Omental fat pad (tissue), 4 donors: ENCODE results near the gene CHST13. TPM values are rescaled to one million over a fixed set of nuclear protein-coding genes. Genes with fewer than 3 reads are reported as not detected.
A peak's percentile ranks its signal among the peaks of the same experiment; 100 is the strongest.

Source experiments
- ATAC-seq: fragments of 150-250 bp; one replicate; pipeline ENCODE4 v1.9.1; 2016; ENCODE audit warnings: mild to moderate bottlenecking, moderate library complexity; ENCODE audit not compliant: low FRiP score
- DNase-seq: peaks from one replicate; pipeline ENCODE4 v3.0.0-alpha.2; 2019; ENCODE audit warnings: low spot score
- total RNA-seq, 4 donors: library from RNA; depleted of rRNA; stranded (reverse); fragments of >200 nt; gene quantifications; one replicate each; pipeline ENCODE4 v1.1.0, GENCODE V29; 2016
- TF ChIP-seq, protein P1 (sequence below), 3 donors: fragments of 450-650 bp; IDR thresholded peaks; one replicate each; pipeline ENCODE4 v1.5.1; 2016 to 2017; ENCODE audit warnings: antibody characterized with exemption in 3 of 3, mild to moderate bottlenecking in 3 of 3, moderate library complexity in 2 of 3

Gene CHST13
- total RNA-seq, 4 donors from 2014 or later = 0.46 to 2.3 (median 1.7) TPM; not detected in 1

DNA sequence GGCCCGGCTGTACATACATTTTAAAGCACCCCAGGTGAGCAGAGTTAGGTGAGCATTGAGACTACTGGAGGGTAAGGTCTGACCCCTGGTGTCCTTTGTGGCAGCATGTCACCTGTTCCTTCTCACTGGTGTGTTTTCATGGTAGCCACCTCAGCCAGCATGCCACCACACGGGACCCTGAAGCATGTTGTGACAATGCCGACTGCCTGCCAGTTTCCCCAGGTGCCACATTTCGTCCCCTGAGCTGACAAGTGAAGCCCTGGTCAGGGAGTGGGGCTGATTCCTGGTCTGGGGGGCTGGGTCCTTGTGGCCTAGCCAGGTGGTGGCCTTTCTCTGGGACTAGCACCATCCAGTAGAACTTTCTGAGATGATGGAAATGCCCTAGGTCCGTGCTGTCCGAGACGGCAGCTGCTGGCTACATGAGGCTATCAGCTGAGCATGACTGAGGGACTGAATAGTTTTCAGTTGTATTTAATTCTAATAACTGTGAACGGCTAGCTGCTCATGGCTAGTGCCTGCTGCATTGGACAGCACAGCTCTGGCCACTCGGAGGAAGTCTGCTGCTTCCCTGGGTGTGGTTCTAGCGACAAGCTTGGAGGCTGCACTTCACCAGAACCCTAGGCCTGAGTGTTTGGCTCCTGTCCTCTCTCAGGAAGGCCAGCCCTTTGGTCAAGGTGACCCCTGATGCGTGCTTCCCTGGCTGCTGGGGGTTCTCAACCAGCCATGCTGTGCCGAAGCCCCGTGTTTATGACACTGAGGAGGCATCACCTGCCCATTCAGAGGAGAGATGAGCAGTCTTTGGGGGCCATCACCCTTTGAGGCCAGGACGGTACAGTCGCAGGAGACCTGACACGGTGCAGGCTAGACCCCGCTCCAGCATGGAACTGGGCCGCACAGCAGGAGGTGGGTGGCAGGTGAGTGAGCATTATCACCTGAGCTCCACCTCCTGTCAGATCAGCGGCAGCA is 30.9 kb downstream of the CHST13 start:
- no peak for ATAC-seq
- peak; percentile 13 for DNase-seq
- TF ChIP-seq, protein P1, sequence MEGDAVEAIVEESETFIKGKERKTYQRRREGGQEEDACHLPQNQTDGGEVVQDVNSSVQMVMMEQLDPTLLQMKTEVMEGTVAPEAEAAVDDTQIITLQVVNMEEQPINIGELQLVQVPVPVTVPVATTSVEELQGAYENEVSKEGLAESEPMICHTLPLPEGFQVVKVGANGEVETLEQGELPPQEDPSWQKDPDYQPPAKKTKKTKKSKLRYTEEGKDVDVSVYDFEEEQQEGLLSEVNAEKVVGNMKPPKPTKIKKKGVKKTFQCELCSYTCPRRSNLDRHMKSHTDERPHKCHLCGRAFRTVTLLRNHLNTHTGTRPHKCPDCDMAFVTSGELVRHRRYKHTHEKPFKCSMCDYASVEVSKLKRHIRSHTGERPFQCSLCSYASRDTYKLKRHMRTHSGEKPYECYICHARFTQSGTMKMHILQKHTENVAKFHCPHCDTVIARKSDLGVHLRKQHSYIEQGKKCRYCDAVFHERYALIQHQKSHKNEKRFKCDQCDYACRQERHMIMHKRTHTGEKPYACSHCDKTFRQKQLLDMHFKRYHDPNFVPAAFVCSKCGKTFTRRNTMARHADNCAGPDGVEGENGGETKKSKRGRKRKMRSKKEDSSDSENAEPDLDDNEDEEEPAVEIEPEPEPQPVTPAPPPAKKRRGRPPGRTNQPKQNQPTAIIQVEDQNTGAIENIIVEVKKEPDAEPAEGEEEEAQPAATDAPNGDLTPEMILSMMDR (IDR thresholded peaks at IDR 0.05) = no peak

DNA sequence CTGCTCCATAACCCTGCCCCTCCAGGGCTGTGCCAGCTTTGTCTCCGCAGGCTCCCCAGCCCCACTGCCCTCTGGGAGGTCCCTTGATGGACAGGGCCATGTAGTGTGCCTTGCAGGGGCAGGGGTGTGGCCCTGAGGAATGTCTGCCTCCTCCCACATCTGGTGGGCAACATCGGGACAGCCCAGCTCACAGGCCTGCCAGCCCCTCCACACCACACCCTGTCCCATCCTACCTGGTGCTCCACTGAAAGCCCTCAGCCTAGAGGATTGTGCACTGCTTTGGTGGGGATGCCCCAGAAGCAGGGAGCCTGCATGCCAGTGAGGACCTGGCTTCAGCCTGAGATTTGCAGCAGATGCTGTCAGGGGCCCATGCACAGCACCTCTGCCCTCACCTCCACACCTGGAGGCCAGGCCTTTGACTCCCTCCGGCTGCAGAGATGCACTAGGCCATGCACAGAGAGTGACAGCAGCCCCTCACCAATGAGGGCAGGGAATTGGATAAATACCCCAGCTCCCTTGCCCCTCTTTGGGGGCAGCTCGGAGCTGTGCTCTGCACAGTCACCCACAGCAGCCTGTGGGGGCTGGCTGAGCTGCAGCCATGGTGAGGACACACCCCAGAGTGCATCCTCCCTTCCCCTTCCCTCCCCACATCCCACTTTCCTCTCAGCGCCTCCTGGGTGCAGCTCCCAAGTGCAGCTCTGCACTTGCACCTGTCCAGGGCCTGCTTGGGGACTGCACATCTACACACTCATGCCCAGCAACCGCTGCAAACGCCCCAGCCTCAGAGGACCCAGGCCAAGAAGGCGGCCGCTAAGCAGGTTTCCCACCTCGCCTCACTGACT is 32.1 kb downstream of the CHST13 start:
- TF ChIP-seq, protein P1 (IDR thresholded peaks at IDR 0.05) = no peak
- DNase-seq (peak; percentile 10), ATAC-seq (no peak)

DNA sequence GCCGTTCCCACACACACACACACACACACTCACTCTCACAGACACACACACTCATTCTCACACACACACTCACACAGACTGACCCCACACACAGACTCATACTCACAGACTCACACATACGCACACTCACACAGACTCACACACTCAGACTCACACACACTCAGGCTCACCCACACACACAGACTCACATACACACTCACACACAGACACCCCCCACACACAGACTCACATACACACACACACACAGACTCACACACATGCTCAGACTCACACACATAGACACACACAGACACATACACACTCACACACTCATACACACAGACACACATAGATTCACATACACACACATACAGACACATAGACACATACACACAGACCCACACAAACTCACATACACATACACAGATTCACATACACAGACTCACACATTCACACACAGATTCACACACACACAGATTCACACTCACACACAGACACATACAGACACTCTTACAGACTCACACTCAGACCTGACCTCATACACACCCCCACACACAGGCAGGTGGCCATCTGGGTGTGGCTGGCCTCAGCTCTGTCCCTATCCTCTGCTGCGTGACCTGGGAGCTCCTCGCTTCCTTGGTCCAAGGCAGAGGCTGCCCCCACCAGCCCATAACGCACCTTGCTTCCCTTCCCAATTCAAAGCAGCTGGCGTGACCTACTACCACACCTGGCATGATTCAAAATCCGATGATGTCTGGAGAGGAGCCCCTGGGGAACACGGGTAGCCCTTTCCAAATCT is 32.9 kb downstream of the CHST13 start:
- DNase-seq = peak; percentile 16
- ATAC-seq = no peak

DNA sequence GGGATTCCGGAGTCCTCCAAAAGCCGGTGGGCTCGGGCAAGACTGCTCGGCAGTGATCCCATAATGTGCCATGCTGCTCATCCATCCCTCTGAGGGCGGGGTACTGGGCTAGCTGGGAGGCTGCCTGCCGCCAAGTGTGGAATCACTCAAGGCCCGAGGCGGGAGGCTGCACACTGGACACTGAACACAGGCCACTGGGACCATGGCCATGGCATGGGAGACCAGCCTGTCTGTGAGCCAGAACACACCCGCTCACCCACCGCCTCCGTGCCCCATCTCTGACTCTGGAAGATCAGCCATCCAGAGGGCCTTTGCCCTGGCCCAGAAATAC is 33.4 kb downstream of the CHST13 start:
- no peak for ATAC-seq
- DNase-seq = no peak
- TF ChIP-seq, protein P1 (IDR thresholded peaks at IDR 0.05) = no peak

More for the DNA sequence above, 32.9 kb downstream of the CHST13 start:
- TF ChIP-seq, protein P1 (IDR thresholded peaks at IDR 0.05) = no peak

DNA sequence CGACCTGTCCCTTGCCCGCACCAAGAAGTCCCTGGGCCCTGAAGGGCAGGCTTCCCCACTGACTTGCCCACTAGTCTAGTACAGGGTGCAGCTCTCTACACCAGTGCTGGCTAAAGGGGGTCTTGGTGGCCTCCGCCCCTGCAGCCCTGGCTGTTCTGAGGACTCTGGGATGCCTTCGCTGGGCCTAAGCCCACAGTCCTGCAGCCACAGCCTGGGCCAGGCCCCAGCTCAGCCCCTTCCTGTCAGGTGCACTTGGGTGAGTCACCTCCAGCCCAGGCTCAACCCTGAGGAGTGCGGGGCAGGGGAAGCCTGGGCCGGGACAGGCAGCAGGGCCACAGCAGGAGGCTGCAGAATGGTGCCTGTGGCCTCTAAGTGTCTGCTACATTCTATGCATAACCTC is 33.8 kb downstream of the CHST13 start:
- ATAC-seq = no peak
- DNase-seq = no peak
- TF ChIP-seq, protein P1 (IDR thresholded peaks at IDR 0.05) = no peak

DNA sequence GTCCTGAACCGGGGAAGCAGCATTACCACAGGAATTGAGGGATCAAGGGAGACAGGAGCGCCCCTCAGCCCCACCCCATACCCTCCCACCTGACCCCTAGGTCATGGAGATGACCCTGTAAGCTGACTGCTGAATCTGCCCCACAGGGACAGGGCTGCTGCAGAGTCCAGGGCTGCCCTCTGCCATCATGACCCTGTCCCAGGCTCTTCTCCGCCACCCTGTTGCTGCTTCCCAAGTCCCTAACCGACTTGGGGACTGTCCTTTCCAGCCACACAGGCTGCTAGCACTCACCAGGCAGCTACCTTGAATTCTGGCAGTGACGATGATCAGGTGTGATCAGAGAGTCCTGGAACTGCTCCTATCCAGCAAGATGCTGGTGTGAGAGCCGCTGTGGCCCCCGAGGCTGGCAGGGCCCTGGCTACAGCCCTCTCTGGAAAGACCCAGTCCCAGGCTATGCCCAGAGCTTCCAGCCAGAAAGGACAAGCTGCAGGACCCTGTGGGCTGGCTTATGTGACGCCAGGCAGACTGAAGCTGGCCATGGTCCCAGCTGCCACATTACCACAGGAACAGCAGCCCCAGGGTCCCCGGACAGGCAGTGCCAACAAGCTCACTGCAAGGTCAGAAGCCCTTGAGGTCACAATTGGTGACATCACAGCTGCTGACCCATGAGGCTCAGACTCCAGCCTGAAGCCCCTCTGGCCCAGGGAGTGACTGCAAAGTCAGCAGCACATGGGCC is 34.5 kb downstream of the CHST13 start, which contains the start of gene C3orf22:
Gene C3orf22, minus strand, starts transcription at position 597 of the 736 bp plus-strand sequence. CDS start 5,542 bp downstream, outside the sequence.
- DNase-seq (peak; percentile 12), ATAC-seq (no peak)
- TF ChIP-seq, protein P1 (IDR thresholded peaks at IDR 0.05) = no peak
